ENCODE measurements around the gene BRMS1L. TPM values are rescaled to one million over a fixed set of nuclear protein-coding genes. Genes with fewer than 3 reads are reported as not detected.

Gene BRMS1L
- total and polyA plus RNA-seq, 2 of the 13 experiments (the other 11 are each of a cell fraction or from before 2014, with no cell fraction given) = 21.1 to 23.8 TPM

DNA sequence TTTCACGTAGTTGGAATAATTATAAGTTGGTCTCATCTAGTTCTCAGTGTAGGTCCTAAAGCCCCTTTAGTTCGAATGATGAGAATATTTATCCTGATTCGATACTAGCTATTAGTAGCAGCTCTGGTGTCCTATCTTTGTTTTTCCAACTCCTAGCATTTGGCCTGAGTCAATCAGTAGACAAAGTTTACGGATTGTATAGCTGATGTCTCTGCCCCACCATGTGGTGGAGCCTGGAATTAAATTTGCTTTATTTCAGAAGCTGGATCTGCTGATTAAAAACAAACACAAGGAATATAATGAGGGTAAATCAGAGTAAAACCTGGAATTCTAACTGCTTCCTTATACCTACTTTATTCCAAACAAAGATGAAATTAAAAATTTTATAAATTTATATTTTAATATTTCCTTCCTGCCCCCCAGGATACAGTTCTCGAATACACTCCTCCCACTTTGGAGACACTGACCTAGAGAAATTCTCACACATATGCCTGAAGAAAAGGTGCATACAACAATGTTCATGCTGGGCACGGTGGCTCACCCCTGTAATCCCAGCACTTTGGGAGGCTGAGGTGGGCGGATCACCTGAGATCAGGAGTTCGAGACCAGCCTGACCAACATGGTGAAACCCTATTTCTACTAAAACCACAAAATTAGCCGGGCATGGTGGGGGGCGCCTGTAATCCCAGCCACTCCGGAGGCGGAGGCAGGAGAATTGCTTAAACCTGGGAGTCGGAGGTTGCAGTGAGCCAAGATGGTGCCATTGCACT, 7.6 kb upstream of the BRMS1L start (continued):
- TF ChIP-seq SP140L (CRISPR knock-in tag; IDR thresholded peaks at IDR 0.05; ENCODE audit: borderline replicate concordance) (0 out of 2 replicates have a peak, but pooled peaks have one; percentile 76), ZNF878 (CRISPR knock-in tag; IDR thresholded peaks at IDR 0.05) (no peak), ATM (IDR thresholded peaks at IDR 0.05; ENCODE audit: borderline replicate concordance) (no peak), ZNF367 (CRISPR knock-in tag; IDR thresholded peaks at IDR 0.05; ENCODE audit: borderline replicate concordance) (no peak), ZNF720 (CRISPR knock-in tag; IDR thresholded peaks at IDR 0.05) (no peak), SAFB2 (CRISPR knock-in tag; IDR thresholded peaks at IDR 0.05; ENCODE audit: borderline replicate concordance, low read depth) (no peak), KLF12 (CRISPR knock-in tag; IDR thresholded peaks at IDR 0.05; ENCODE audit: borderline replicate concordance) (no peak), KAT2B (IDR thresholded peaks at IDR 0.05; ENCODE audit: borderline replicate concordance, low read depth, low read length) (no peak), YY1 (IDR thresholded peaks at IDR 0.05; ENCODE audit: insufficient read depth, insufficient replicate concordance, low read depth, low read length) (no peak), HOXA3 (CRISPR knock-in tag; IDR thresholded peaks at IDR 0.05) (no peak), ZNF331 (CRISPR knock-in tag; IDR thresholded peaks at IDR 0.05) (peak; percentile 62; the same call in 1 of the 2 replicates), ZNF260 (CRISPR knock-in tag; IDR thresholded peaks at IDR 0.05; ENCODE audit: borderline replicate concordance, low read depth) (no peak), CBX1 (IDR thresholded peaks at IDR 0.05; ENCODE audit: low read depth) (no peak), HNRNPL (IDR thresholded peaks at IDR 0.05; ENCODE audit: low read depth, low read length) (no peak), HNF4A (CRISPR knock-in tag; IDR thresholded peaks at IDR 0.05) (no peak), PAWR (CRISPR knock-in tag; IDR thresholded peaks at IDR 0.05; ENCODE audit: borderline replicate concordance) (no peak), RFX5 (IDR thresholded peaks at IDR 0.05; ENCODE audit: low read depth, low read length) (no peak), ZNF329 (CRISPR knock-in tag; IDR thresholded peaks at IDR 0.05; ENCODE audit: low read depth) (no peak), PCBP2 (optimal IDR thresholded peaks at IDR 0.05; ENCODE audit: low read depth, low read length, poor library complexity, severe bottlenecking) (no peak)
- TF ChIP-seq, protein P1, sequence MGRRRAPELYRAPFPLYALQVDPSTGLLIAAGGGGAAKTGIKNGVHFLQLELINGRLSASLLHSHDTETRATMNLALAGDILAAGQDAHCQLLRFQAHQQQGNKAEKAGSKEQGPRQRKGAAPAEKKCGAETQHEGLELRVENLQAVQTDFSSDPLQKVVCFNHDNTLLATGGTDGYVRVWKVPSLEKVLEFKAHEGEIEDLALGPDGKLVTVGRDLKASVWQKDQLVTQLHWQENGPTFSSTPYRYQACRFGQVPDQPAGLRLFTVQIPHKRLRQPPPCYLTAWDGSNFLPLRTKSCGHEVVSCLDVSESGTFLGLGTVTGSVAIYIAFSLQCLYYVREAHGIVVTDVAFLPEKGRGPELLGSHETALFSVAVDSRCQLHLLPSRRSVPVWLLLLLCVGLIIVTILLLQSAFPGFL (CRISPR knock-in tag; IDR thresholded peaks at IDR 0.05) = no peak
- TF ChIP-seq, protein P2, sequence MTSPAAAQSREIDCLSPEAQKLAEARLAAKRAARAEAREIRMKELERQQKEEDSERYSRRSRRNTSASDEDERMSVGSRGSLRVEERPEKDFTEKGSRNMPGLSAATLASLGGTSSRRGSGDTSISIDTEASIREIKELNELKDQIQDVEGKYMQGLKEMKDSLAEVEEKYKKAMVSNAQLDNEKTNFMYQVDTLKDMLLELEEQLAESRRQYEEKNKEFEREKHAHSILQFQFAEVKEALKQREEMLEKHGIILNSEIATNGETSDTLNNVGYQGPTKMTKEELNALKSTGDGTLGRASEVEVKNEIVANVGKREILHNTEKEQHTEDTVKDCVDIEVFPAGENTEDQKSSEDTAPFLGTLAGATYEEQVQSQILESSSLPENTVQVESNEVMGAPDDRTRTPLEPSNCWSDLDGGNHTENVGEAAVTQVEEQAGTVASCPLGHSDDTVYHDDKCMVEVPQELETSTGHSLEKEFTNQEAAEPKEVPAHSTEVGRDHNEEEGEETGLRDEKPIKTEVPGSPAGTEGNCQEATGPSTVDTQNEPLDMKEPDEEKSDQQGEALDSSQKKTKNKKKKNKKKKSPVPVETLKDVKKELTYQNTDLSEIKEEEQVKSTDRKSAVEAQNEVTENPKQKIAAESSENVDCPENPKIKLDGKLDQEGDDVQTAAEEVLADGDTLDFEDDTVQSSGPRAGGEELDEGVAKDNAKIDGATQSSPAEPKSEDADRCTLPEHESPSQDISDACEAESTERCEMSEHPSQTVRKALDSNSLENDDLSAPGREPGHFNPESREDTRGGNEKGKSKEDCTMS (CRISPR knock-in tag; conservative IDR thresholded peaks at IDR 0.05) = no peak
- TF ChIP-seq, protein P3, sequence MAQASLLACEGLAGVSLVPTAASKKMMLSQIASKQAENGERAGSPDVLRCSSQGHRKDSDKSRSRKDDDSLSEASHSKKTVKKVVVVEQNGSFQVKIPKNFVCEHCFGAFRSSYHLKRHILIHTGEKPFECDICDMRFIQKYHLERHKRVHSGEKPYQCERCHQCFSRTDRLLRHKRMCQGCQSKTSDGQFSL (CRISPR knock-in tag; IDR thresholded peaks at IDR 0.05) = no peak
- TF ChIP-seq, protein P4, sequence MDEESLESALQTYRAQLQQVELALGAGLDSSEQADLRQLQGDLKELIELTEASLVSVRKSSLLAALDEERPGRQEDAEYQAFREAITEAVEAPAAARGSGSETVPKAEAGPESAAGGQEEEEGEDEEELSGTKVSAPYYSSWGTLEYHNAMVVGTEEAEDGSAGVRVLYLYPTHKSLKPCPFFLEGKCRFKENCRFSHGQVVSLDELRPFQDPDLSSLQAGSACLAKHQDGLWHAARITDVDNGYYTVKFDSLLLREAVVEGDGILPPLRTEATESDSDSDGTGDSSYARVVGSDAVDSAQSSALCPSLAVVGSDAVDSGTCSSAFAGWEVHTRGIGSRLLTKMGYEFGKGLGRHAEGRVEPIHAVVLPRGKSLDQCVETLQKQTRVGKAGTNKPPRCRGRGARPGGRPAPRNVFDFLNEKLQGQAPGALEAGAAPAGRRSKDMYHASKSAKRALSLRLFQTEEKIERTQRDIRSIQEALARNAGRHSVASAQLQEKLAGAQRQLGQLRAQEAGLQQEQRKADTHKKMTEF (CRISPR knock-in tag; IDR thresholded peaks at IDR 0.05) = peak; percentile 54; the same call in 1 of the 2 replicates
- TF ChIP-seq, protein P5, sequence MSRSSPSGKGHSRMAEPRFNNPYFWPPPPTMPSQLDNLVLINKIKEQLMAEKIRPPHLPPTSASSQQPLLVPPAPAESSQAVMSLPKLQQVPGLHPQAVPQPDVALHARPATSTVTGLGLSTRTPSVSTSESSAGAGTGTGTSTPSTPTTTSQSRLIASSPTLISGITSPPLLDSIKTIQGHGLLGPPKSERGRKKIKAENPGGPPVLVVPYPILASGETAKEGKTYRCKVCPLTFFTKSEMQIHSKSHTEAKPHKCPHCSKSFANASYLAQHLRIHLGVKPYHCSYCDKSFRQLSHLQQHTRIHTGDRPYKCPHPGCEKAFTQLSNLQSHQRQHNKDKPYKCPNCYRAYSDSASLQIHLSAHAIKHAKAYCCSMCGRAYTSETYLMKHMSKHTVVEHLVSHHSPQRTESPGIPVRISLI (CRISPR knock-in tag; IDR thresholded peaks at IDR 0.05; ENCODE audit: borderline replicate concordance) = no peak

All from HepG2 (cell line).